ENCODE data around the gene CDR2.
A peak's percentile ranks its signal among the peaks of the same experiment; 100 is the strongest.

- TF ChIP-seq ZNF776 (tag by site-specific recombination; IDR thresholded peaks at IDR 0.05; ENCODE audit: borderline replicate concordance) (no peak), CTCF (tag by site-specific recombination; IDR thresholded peaks at IDR 0.05) (peak; percentile 91), ZNF138 (tag by site-specific recombination; IDR thresholded peaks at IDR 0.05; ENCODE audit: borderline replicate concordance) (no peak), ZNF639 (tag by site-specific recombination; IDR thresholded peaks at IDR 0.05) (no peak), ZBTB11 (tag by site-specific recombination; conservative IDR thresholded peaks at IDR 0.05; ENCODE audit: low read depth) (no peak), REST (tag by site-specific recombination; IDR thresholded peaks at IDR 0.05) (no peak), ZNF391 (tag by site-specific recombination; IDR thresholded peaks at IDR 0.05; ENCODE audit: borderline replicate concordance, low read depth) (no peak), TCF7L2 (IDR thresholded peaks at IDR 0.05; ENCODE audit: borderline replicate concordance, low read depth, low read length) (no peak)
- TF ChIP-seq, protein P1, sequence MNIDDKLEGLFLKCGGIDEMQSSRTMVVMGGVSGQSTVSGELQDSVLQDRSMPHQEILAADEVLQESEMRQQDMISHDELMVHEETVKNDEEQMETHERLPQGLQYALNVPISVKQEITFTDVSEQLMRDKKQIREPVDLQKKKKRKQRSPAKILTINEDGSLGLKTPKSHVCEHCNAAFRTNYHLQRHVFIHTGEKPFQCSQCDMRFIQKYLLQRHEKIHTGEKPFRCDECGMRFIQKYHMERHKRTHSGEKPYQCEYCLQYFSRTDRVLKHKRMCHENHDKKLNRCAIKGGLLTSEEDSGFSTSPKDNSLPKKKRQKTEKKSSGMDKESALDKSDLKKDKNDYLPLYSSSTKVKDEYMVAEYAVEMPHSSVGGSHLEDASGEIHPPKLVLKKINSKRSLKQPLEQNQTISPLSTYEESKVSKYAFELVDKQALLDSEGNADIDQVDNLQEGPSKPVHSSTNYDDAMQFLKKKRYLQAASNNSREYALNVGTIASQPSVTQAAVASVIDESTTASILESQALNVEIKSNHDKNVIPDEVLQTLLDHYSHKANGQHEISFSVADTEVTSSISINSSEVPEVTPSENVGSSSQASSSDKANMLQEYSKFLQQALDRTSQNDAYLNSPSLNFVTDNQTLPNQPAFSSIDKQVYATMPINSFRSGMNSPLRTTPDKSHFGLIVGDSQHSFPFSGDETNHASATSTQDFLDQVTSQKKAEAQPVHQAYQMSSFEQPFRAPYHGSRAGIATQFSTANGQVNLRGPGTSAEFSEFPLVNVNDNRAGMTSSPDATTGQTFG (tag by site-specific recombination; IDR thresholded peaks at IDR 0.05; ENCODE audit: borderline replicate concordance), result no peak
- TF ChIP-seq, protein P2, sequence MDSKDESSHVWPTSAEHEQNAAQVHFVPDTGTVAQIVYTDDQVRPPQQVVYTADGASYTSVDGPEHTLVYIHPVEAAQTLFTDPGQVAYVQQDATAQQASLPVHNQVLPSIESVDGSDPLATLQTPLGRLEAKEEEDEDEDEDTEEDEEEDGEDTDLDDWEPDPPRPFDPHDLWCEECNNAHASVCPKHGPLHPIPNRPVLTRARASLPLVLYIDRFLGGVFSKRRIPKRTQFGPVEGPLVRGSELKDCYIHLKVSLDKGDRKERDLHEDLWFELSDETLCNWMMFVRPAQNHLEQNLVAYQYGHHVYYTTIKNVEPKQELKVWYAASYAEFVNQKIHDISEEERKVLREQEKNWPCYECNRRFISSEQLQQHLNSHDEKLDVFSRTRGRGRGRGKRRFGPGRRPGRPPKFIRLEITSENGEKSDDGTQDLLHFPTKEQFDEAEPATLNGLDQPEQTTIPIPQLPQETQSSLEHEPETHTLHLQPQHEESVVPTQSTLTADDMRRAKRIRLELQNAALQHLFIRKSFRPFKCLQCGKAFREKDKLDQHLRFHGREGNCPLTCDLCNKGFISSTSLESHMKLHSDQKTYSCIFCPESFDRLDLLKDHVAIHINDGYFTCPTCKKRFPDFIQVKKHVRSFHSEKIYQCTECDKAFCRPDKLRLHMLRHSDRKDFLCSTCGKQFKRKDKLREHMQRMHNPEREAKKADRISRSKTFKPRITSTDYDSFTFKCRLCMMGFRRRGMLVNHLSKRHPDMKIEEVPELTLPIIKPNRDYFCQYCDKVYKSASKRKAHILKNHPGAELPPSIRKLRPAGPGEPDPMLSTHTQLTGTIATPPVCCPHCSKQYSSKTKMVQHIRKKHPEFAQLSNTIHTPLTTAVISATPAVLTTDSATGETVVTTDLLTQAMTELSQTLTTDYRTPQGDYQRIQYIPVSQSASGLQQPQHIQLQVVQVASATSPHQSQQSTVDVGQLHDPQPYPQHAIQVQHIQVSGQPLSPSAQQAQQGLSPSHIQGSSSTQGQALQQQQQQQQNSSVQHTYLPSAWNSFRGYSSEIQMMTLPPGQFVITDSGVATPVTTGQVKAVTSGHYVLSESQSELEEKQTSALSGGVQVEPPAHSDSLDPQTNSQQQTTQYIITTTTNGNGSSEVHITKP (tag by site-specific recombination; IDR thresholded peaks at IDR 0.05), result no peak
Observed at GRCh38 chr16:22321340-22322001, 52.9 kb downstream of the CDR2 start.
